GM18907 (cell line): ENCODE results near the gene SLAMF9.
A peak's percentile ranks its signal among the peaks of the same experiment; 100 is the strongest.

Experiments used
- ATAC-seq: cut with Tn5 transposase; IDR thresholded peaks from one replicate; pipeline ENCODE4 v1.9.1; 2021; ENCODE audit warnings: mild to moderate bottlenecking, moderate library complexity; ENCODE audit not compliant: unreplicated experiment

SLAMF9 gene

DNA sequence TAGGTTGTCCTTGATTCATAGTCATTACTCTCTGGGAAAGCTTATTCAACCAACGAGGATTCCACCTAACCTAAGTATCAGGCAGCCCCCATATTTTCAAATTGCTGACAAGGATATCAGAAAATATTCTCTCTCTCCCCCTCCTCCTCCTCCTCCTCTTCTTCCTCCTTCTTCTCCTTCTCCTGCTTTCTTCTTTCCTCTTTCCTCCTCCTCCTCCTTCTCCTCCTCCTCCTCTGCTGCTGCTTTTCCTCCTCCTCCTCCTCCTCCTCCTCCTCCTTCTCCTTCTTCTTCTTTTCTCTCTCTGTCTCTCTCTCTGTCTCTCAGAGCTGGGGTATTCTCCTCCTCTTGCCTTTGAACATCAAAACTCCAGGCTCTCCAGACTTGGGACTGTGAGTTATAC, 6.1 kb downstream of the SLAMF9 start:
- ATAC-seq, result no peak

DNA sequence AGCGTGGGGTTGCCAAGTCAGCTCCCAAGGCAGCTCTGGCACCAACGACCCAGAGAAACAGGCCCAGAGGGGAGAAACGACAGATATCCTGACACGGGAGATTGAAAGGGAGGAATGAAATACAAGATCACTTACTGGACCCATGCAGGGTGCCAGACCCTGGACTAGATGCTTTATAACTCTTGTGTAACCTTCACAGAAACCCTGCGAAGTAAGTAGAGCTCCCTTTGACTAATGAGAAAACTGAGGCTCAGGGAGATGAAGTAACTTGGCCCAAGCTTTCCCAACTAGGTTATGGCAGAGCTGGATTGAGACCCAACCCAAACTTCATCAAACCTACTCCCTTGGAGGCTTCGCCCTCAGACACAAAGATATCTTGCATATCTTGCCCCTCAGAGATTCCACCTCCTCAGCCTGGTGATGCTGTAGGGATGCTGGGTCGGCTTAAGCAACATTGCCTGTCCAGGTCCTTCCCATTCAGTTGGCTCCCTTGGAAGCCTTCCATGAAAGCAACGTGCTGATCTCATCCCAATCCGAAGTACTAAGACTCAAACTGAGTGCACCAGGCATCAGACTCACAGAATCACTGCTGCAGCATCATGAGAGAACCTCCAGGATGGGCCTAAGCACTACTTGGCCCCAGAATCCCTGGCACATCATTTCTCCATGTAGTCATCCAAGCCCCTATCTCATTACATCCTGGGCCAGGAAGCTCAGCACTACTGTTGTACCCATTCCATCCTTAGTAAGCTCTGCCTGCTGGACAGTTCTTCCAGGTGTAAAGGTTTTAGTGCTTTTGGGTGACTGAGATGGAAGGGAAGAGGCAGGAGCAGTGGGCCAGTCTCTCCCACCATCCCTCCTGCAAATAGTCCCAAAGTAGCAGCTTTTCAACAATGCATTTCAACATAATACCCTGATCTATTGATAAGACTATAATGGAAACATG, 7.5 kb downstream of the SLAMF9 start:
- ATAC-seq, result no peak

DNA sequence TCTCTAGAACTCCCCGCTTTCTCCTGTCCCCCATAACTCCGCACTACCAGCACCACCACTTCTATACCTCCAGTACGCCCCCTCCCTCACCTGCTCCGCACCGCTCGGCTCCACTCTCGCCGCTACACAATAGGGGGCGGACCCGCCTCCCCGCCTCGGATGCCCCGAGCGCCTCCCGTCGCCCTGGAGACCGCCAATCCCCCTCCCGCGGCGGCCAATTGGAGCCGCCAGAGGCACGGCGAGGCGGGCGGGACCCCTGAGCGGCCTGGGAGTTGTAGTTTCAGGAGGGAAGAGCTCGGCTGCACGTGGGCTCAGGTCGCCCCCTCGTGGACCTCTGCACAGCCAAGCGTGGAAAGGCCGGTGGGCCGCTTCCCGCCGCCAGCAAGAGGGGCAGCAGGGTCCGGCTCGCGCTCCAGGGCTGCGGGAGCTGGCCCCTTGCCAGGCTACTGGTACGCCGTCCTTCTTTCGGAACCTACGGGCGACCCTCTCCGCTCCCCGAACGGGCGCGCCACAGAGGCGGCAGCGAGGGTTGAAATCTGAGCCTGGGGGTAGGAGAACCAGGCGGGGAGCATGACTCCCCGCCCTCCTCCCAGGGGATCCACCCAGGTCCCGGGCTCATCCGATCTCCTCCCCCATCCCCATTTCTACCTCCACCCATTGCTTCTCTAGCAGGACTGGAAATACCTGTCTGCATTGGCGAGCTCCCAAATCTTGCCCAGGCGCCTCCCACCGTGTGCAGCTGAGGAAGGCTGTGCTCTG, 8.4 kb downstream of the SLAMF9 start, which contains the start of gene IGSF9:
Gene IGSF9 (minus strand): TSS at position 131 of the 759 bp plus-strand sequence. CDS start 2,159 bp downstream, outside the sequence.
- ATAC-seq, result peak; percentile 69

DNA sequence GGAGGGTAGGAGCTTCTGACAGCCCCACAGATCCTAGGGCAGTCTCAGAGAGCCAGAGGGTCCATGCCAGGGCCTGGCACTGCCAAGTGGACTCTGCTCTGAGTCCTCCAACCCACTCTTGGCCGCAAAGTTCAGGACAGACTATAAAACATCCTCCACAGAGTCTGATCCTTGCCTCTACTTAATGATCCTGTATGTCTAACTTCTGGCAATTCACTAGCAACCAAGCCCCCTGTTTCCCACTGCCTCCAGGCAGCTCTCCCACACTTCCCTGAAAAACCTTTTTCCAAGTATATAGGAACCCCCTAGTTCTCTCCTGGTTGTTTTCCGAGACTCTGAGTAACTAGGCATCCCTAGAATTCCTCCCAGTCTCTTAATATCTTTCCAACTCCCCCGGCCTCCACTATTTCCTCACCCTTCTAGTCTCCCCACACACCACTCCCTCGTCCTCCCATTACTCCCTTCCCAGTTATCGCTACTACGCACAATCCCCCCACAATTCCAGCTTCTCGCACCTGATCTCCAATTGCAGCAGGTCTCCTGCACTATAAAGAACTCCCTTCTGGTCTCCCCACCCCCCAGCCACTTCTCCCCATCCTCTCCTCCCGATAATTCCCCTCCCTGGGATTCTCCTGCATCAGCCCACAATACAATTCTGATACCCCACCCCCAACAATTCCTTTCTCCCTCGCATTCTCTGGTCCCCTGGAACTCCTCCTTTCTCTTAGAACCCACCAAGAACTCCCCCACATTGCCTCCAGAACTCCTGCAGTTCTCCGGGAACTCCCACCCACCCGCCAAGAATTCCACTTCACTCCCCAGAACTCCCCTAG, 9.2 kb downstream of the SLAMF9 start:
- ATAC-seq, result no peak

DNA sequence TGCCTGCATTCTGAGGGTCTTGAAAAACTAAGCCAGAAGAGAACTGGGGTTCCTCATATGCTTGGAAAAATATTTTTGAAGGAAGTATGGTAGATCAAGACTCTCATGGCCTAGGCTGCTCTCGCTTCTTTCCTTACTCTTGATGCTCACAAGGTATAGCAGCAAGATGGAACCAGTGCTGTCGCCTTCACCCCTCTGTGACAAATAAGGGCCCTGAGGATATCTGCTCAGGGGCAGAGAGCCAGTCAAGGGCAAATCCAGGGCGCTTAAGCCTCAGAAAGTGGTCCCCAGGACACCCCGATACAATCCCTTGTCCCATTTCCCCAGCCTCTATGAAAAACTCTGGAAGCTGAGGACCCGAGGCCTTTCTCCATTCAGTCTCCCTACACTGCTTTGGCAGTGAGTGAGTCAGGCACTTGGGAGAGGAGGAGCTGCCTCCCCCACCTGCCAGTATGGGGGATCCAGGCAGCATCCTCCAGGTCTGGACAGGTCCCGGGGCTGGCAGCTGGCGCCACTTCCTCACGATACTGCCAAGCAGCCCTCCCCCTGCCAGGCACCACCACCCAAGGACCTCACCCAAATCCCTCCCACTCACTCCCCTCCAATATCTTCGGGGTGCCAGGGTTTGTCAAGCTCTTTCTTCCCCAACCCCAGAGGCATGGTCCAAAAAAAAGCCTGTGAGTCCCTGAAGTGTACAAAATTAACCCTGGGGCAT, 10.0 kb downstream of the SLAMF9 start:
- ATAC-seq, result no peak

DNA sequence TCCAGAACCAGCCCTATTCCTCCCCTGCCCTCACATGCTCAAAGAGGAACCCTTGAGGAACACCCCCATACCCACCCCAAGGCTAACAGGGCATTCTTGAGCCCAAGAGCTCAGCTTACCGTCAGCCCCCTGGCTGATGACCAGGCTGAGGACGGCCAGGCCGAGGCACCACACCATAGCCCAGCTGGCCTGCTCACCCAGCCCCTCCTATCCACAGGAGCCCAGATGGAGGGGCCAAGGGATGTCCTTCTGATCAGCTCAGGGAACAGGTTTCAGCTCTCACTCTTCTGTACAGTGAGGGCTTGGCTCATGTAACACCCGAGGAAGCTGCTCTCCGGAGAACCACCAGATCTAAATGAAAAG, 10.8 kb downstream of the SLAMF9 start:
- no peak for ATAC-seq

DNA sequence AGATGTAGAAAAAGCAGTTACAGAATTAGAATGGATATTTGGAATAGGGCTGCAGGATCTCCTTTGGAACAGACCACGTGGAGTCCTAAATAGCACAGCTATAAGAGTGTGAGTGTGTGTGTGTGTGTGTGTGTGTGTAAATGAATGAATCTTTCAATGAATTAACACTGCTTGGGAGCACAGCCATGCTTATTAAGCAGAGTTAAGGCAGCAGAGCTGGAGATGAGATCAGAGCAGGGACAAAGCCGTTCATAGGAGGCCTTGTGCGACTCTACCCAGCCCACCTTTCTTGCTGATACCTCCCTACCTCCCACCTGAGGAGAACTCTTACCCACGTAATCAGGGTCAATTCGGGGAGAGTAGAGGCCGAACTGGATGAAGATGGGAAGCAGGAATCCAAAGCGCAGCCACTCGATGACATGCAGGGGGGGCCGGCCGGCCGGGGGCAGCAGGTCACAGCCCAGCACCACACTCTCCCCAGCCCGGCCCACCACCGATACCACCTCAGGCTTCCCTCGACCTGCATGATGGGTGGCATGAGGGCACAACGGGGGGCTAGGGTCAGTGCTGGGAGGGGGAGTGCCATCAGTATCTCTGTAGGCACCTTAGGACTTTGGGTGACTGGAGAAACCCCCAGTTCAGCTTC, 11.3 kb downstream of the SLAMF9 start:
- no peak for ATAC-seq

DNA sequence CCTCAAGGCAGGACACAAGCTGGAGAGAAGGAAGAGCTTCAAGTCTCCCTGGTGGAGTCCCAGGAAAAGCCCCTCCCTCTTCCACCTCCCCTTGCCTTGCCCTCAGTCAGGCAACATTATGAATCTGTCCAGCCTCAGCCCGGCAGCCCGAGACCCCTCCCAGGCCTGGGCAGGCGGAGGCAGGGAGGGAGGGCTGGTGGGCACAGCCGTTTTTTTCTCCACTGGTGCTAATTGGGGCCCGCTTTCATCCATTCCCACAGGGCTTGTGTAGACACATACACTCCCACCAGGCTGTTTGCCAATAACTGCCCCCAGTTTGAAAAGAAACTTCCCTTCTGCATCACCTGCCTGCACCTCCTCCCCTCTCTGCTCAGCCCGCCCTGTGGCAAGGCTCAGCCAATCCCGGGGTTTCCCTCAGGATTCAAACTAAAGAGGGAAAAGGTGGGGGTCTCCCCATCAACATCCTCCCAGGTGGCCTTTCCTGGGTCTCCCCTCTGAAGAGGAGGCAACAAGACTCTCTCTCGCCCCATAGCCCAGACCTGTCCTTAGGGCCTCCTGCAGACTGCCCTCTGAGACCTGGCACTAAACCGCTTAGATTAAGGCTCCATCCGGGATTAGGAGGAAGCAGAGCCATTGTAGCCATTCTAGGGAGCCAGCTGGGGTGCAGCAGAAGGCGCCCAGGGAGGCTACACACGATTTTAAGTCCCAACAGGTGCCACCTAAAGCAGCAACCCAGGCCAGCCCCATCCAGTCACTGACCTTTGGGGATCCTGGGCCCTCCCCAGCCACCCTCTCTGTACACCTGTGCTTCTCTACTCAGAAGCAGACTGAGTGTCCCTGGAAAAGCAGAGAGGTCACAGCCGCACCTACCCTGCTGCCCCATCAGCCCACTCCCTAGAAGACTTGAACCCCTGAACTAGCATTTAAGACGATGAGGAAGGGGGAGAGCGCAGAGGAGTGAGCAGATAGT, 12.2 kb downstream of the SLAMF9 start:
- no peak for ATAC-seq

DNA sequence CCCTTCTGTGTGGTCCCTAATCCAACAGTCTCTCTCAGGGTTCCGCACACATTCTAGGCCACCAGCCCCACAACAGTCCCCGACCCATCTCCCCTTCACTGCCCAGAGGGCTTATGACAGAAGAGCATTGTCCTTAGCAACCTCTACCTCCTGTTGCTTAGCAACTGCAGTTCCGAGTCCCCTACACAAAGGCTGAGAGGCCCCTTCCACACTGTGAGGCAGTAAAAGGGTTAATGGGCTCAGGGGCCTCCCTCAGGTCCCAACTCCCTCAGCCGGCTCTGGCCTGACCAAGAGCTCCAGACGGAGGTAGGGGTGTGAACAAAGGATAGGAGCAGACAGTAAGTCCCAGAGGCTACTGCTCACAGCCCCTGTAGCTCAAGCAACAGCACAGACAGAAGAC, 12.9 kb downstream of the SLAMF9 start:
- ATAC-seq, result no peak

DNA sequence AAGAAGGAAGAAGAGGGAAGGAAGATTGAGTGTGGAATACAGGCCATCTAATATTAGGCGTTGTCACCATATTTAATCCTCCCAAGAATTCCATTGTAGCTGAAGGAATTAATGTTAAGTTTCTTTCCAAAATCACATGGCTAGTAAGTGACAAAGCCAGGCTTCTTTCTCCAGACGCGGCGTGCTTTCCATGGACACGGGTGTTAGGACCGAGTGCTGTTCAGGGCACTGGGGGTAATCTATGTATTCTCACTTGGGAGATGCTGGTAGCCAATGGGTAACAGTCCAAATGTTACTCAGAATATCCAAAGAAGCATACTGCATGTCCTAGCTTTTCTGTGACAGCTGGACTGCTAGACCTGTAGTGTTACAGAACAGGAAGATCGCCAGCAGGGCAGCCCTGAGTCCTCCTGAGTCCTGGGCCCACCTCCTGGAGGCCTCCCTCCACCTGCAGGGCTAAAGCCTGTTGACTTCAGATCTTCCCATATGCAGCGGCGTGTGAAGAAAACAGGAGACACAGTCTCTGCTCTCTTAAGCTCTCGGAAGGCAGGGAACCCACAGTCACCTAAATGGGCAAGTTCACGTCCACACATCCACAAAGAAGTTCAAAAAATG, 13.9 kb downstream of the SLAMF9 start:
- no peak for ATAC-seq

DNA sequence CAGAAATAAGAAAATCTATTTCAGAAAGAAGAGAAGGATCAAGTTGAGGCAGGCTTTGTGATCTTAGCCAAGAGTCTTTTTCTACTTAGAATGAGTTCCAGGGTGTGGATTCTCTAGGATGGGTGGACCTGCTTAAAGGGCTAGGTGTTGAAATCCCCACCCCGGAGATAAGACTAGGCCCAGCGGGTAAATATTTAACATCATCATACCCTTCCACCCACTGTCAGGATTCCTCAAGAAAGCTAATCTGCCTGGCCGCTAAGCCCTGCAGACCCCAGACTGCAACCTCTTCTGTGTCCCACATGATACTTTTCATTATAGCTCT, 14.4 kb downstream of the SLAMF9 start:
- ATAC-seq, result no peak

DNA sequence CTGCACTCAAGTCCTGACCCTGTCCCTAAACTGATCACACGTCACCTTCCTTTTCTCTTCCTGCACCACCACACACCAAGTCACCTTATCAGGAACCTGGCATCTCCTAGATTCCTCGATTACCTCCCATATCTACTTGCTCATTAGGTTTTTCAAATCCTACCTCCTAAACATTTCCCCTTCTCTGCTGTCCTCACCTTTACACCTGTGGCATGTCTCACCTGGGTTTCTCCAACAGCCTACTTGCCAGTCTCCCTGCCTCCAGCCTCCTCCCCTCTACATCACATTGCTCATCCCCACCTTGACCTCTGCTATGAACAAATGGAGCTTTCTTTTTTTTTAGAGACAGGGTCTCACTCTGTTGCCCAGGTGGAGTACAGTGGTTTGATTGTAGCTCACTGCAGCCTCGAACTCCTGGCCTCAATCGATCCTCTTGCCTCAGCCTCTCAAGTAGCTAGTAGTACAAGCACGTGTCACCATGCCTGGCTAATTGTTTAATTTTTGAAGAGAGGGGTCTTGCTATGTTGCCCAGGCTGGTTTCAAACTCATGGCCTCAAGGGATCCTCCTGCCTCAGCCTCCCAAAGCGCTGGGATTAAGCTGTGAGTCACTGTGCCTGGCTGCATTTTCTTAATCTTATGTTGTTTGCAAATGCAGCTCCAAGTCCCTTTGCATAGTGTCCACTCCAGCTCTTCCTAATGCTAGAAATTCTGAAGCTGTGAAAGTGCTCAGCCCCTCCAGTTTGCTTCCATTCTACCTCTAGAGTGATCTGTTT, 14.9 kb downstream of the SLAMF9 start:
- no peak for ATAC-seq

DNA sequence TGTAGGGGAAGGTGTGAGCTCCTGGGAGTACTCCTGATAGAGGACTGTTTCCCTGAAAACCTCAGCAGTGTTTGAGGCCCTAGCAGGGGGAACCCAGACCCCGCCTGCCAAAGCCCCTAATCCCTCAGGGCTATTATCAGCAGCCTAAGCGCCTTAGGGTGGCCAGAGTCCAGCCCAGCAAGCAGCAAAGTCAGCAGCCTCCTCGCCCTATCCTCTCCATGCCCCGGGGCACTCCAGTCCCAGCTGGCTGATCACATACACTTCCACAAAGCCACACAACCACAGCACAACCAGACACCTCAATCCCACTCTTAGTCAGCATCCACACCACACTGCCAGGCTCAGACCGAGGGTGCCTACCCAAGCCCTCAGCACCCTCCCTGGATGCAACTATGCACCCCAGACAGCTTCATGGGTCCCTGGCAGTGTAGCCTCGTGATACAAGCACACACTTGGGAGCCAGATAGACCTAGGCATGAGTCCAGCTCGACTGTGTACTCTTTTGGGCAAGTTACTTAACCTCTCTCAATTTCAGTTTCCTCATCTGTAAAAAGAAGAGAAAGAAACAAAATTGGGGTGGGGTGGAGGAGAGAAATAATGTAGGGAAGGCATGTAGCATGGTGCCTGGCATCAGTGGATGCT, 15.7 kb downstream of the SLAMF9 start:
- ATAC-seq, result no peak

DNA sequence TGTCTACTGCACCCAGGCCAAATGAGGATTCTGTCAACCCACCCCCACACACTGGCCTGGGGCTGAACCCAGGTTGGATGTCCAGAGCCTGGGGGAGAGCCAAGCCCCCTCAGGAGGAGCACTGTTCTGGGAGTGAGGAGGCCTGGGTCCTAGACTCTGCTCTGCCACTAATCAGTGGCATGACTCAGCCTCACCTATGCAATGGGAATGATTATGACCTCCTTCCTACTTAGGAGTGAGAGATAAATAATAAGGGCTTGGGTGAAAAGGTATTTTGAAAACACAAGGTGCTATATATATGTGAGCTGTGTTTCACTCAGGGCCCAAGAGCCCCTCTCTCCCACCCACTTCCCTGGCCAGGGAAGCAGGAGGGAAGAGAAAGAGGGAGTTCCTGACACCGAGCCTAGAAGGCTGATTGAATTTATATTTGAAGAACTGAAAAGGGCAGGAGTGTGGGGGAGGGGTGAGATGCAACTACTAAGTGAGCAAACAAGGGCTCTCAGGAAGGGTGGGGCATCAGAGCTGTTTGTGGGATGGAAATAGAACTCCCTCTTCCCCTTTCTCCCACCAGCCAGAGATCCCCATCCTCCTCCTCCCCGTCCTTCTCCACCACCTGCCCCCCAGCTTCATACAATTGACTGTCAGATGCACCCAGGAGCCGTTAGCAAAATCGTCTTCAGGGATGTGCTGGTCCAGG, 16.8 kb downstream of the SLAMF9 start:
- no peak for ATAC-seq

DNA sequence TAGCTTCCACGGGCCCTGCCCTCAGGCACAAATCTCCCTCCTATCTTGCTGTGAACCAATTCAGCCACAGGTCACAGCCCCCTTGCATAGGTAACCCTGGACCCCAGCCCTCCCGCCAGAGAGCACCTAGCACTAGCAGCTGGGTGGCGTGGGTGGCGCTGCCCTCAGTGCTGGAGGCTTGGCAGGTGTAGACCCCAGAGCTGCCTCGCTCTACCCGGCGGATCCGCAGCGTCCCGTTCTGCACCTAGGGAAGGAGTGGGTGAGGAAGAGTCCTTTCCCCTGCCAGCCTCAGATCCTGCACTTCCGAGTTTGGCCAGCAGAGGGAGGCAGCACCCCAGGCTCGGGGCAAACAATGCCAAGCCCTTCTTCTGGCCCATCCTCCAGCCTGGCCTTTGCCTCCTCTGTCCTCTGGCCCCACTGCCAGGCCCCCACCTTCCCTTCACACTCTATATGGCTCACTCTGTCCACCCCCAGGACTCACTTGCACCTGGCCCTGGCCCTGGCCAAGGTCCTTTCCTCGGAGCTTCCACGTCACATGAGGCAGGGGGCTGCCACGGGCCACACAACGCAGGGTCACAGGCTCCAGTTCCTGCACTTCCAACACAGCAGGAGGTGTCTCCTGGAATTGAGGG, 17.6 kb downstream of the SLAMF9 start:
- peak; percentile 51 for ATAC-seq

DNA sequence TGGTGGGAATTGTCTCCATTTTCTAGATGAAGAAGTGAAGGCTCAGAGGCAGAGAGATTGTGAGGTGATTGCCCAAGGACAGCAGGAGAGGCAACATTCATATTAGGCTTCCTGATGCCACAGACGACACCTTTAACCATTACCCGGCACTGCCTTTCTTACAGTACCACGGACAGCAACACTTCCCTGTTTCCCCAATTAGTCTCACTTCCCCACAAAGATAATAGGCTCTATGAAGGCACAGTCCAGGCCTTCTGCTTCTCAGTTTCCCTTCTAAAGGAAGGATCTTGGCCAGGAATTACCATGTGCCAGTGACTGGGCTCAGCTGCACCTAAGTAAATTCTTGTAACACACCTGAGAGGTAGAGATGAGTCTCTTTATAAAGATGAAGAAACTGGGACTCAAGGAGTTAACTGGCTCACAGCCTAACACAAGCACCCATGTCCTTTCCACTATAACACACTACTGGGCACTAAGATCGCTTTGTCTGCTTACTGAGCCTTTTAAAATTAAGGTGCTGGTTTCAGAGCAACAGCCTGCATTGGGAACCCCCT, 18.2 kb downstream of the SLAMF9 start:
- no peak for ATAC-seq
